Ammon's horn (tissue), 1 donor: Measurements from ENCODE around the gene PRDM16.

Experiments used
- DNase-seq: peaks from one replicate; pipeline ENCODE4 v3.0.0-alpha.2; 2016; ENCODE audit warnings: low spot score

The PRDM16 gene

GRCh38 chr1:3244025-3244926, 175.3 kb downstream of the PRDM16 start:
- DNase-seq, result no peak

- DNase-seq, result no peak
Measured at GRCh38 chr1:3244927-3245315, 175.9 kb downstream of the PRDM16 start.

- no peak for DNase-seq
Measured at GRCh38 chr1:3245344-3245743, 176.3 kb downstream of the PRDM16 start.

GRCh38 chr1:3245768-3246167, 176.8 kb downstream of the PRDM16 start:
- no peak for DNase-seq

GRCh38 chr1:3246251-3246650, 177.2 kb downstream of the PRDM16 start:
- DNase-seq, result no peak

DNA sequence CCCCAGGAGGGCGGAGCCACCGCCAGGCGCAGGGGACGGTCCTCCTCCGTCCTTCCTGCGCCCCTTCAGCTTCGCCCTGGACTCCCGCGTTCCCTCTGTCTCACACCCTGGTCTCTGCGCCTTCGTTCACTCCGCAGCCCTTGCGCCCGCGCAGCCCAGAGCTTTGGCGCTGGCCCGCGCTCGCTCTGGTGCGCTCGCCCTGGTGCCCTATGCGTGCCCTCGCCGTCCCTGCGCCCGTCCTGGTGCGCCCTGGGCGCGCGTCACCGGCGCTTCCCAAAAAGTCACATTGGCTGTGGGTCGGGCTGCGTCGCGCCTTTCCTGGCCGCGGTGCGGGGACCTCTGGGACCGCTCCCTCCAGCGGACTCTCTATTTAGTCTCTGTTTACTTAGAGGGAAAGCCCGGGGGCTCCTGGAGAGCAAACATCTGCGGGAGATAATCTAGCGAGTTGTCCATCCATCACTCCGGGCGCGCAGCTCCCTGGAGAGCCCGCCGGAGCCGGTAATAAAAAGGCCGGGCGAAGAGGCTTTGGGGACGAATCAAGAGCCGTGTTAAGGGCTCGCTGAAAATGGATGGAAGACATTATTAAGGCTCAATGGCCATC, 178.6 kb downstream of the PRDM16 start:
- no peak for DNase-seq

DNA sequence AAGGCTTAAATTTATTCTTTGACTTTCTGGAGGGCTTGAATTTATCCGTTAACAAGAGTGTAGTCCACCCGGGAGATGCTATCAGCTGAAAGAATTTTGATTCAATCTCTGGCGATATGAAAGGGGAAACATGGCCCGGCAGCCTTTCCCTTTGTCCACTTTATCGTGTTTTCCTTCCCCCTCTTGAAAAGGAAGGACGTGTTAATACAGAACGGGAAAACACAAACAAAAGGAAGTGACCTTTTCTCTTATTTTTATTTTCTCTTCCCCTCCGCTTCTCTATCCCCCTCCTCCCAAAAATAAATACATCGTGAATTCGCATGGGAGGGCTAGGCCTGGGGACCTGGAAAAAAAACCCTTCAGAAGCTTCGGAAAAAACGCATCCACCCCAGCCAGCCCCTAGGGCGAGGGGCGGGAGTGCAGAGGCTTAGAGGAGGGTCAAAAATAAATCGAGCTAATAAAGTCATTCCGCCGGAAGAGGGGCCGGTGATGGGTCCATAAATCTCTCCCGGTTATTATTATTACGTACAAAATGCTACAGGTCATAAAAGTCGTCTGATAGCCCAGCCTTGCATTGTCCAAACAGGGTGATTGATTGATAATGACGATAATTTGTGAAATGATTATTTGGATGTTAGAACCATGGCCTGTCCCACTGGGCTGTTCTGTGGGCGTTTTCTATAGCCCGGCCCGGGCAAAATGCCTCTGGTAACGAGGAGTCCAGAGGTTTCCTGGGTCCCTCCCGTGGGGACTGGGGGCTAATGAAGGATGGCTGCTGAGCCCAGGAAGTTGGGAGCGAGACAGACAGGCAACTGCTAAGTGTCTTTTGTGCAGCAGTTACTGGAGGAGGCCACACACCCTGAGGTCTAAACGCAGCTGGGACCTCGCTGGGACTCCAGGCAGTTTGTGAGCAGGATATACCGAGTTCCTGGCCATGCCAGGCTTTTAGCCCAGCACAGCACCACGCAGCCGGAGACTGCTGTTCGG, 179.4 kb downstream of the PRDM16 start:
- DNase-seq, result no peak

DNA sequence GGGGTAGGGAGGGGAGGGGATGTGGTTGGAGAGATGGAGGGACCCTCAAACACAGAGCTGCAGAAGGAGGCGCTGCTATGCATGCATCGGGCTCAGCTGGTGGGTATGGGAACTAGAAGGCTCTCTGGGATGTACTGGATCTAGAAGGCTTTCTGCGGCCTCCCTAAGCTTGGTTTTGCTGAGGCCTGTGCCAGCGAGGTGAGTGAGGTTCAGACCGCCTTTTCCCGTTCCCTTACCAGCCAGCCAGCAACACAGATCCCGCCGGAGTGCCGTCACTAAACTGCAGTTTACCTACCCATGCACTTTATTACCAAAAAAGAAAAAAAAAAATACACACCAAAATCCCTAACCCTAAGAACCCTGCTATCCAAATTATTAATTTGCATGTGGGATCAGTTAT, 180.2 kb downstream of the PRDM16 start:
- no peak for DNase-seq

DNA sequence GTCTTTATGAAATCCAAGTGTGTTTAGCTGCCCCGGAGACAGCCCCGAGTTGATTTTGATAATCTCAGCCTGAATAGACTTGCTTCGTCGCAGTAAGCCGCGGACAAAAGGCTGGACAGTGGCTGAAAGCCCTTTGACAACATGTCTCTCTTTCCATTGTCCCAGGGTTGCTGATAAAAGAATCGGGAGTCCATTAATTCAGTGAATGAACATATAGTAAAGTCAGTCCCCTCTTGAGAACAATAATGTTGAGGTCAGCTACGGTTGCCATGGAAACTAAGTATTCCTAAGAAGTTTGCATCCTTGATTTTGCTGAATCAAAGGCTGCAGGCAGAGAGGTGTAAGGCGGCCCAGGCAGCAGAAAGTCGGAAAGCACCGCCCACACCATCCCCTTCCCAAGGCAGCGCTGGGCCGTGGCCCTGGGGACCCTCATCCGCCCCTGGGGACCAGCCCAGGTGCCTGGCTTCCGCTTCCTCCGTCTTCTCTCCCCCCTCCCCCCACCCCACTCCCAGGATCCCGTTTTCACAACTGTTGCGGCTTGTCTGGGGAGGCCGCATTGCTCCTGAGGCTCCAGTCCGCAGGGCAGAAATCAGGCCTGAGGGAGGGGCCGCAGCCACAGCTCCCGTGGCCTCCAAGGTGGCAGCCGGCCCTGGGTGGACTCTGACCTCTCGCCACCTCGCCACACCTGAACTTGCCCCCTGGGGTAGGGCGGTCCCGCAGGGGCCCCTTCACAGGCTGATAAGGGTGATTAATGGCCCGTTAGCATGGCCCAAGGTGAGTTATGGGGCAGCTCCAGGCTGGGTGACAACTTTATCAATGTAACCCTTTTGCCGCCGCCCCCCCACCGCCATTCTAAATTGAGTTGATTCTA, 180.9 kb downstream of the PRDM16 start:
- DNase-seq, result no peak

- no peak for DNase-seq
Measured at GRCh38 chr1:3250624-3251023, 181.6 kb downstream of the PRDM16 start.

DNA sequence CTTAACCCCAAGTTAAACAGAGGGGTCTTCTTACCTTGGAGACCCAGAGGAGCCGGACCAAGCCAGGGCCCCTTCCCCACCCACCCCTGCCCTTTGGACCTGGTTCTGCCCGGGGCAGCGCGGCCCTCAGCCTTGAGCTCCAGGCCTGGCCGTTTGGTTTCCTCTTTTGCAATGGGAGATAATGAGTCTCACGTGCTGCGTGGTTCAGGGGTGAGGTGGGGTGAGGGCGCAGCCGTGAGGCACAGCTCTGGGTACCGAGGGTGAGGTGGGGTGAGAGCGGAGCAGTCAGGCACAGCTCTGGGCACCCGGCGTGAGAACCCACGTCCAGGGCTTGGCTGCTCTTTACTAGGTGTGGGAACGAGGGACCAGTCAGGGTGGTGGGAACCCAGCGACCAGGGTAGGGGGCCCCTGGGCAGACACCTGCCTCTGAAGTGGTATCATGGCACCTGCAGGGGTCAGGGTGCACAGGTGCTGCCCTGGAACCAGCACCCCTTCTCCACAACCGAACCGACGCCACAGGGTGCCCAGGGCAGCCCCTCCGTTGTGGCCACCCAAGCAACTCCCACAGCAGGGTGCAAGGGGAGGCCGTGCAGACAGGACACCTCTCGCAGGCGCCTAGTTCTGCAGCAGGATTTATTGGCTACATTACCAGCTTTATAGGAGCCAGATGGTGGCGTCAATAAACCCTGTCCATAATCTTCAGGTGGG, 182.2 kb downstream of the PRDM16 start:
- no peak for DNase-seq

DNA sequence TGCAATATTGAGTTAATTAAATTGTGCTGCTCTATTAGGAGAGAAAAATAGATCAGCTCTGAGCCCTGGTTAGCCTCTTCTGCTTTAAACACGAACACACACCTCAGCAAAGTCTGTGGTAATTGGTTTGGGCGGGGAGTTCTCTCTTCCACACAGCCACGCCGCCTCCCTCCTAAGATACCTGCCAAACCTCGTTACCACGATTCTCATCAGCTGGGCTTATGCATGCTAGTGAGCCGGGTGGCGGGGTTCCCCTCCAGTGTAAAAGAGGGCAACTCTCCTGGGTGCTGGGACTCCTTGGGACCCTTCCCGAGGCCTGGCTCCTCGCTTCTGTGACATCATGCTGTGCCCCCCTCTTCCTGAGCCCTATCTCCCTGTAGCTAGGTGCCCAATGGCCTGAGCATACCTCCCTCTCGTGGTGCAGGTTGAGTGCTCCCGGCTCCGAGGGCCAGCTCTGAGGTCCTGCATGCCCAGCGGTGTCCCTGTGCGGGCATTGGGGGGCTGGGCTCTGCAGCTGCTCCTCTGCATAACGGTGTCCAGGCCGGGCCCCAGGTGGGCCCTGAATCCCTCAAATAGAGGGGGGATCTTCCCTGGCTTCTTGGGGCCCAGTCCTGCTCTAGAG, 182.9 kb downstream of the PRDM16 start:
- DNase-seq, result no peak

- DNase-seq, result no peak
Measured at GRCh38 chr1:3255680-3256079, 186.7 kb downstream of the PRDM16 start.

GRCh38 chr1:3257788-3258187, 188.8 kb downstream of the PRDM16 start:
- no peak for DNase-seq

DNA sequence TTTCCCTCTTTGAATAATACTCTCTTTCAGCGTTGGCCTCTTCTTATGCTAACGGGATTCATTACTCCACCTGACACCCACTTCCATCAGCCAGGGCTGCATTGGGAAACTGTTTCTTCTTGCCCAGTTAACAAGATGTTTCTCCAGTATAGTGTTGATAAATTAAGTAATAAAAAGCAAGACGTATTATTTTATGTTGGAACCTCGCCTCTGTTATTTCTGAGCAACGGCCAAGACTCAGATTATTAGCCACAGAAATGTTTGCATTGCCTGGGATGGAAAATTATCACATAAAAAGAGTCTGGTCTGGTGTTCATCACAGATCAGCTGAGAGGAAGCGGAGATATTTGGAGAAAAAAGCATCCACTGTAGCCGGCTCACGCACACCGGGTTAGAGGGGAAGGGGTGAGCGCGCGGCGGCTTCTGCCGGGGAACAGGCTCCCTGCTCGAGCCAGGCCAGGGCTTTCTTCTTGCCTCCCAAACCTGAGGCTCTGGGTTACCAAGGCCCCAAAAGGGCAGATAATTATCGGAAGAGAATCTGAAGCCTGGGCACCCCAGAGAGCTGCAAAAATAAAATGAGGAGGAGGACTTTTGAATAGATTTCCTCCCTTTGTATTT, 189.5 kb downstream of the PRDM16 start:
- DNase-seq, result no peak

DNA sequence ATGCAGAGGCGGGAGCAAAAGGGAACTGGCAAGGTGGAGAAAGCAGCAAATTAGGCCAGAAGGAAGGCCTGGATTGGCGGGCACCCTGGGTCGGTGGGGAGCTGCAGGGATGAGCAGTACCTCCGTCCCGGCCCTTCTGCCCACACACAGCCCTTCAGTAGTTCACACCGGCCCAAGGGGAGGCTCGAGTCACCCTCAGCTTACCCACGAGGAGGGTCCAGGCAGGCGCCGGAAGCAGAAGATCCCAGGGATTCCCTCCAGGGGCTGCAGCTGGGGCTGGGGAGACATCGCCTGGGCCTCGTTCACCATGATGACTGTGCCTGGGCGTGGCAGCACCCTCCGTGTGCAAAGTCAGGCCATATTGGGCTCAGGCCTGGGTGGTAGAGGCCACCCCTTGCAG, 190.0 kb downstream of the PRDM16 start:
- no peak for DNase-seq

DNA sequence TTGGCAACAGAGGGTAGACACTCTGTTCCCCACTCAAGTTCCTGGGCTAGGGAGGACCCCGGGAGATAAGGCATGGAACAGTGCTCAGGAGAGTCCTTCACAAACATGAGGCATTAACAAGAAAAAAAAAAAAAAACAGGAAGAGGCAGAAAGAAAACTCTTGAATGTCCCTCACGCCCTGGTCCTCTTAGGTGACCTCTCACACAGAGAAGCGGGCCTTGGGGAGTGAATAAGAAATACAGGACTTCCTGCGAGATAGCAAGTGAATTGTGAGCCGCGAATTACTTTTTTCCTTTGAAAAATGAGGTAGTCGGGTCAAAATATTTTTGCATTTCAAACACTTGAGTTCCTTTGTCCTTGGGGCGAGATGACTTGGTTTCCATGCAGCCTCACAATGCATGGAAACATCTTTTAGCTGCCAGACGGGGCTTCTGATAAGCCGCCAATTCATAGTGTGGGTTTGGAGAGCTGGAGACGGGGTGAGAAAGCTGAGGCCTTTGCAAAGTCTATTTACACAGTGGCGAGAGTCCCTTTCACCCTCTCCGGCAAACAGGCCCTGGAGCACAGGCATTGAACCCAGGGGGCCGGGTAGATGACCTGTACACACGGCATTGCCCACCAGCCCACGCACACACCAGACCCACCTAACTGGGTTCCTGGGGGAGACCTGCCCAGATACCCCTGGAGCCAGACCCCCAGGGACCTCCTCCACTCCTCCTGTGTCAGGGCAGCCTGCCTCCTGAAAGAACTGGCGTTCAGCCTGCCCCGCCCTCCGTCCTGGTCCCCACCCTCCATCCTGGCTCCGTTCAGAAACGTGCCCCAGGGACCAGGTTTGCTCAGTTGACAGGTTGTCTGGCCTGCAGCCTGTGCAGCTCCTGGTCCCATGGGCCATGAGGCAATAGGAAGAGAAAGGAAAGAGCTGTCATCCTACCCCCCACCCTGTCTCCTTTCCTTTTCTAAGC, 192.3 kb downstream of the PRDM16 start:
- no peak for DNase-seq

DNA sequence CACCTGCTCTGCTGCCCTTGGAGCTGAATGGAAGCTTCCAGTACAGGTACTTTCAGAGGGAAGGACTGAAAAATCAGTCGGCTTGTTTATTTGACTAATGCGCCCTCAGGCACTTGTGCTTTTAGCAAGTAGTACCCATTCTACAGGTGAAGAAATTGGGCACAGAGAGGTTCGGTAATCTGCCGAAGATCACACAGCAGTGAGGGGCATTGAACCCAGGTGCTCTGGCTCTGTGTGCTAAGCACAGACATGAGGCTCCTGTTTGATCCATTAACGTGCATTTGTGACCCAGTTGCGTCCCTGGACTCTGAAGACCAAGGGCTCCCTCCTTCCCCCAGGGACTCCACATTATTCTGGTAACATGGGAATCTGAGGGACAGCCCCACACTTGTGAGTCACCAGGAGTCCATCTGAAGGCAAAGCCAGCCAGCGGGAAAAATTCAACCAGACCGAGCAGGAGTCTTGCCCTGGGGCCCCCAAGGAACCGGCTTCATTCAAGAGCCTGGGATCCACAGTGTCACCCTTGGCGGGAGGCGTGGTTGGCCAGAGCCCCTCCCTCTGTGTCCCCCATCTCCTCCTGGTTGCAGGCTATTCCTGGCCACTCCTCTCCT, 193.1 kb downstream of the PRDM16 start:
- DNase-seq, result no peak
